NCI-H146 (cell line): ENCODE results near the gene INHBA.

Experiments used
- DNase-seq: peaks from one replicate; lab custom pipeline; 2025; lab: John Stamatoyannopoulos, UW

INHBA gene

GRCh38 chr7:41688906-41689305, 14.0 kb downstream of the INHBA start:
- no peak for DNase-seq

GRCh38 chr7:41688012-41688625, 14.8 kb downstream of the INHBA start:
- no peak for DNase-seq

GRCh38 chr7:41685684-41686083, 17.2 kb downstream of the INHBA start:
- no peak for DNase-seq

GRCh38 chr7:41682422-41682821, 20.5 kb downstream of the INHBA start:
- no peak for DNase-seq

GRCh38 chr7:41679566-41679965, 23.3 kb downstream of the INHBA start:
- no peak for DNase-seq

- DNase-seq: no peak
These were observed 28.3 kb downstream of the INHBA start for GRCh38 chr7:41674505-41675023.

GRCh38 chr7:41661596-41661995, 41.3 kb downstream of the INHBA start:
- DNase-seq: no peak

GRCh38 chr7:41659539-41659938, 43.4 kb downstream of the INHBA start:
- DNase-seq: no peak

GRCh38 chr7:41656366-41656765, 46.5 kb downstream of the INHBA start:
- no peak for DNase-seq

- DNase-seq: no peak
These were observed 47.5 kb downstream of the INHBA start for GRCh38 chr7:41655426-41655825.

GRCh38 chr7:41652267-41652666, 50.6 kb downstream of the INHBA start:
- DNase-seq: no peak

- DNase-seq: no peak
These were observed 54.4 kb downstream of the INHBA start for GRCh38 chr7:41648501-41648900.

GRCh38 chr7:41643616-41644015, 59.3 kb downstream of the INHBA start:
- no peak for DNase-seq

GRCh38 chr7:41641665-41642014, 61.2 kb downstream of the INHBA start:
- DNase-seq: no peak

- no peak for DNase-seq
These were observed 61.8 kb downstream of the INHBA start for GRCh38 chr7:41641011-41641664.

- no peak for DNase-seq
These were observed 62.4 kb downstream of the INHBA start for GRCh38 chr7:41640487-41640886.

- no peak for DNase-seq
These were observed 65.8 kb downstream of the INHBA start for GRCh38 chr7:41637049-41637448.
